C4-2B (cell line): ENCODE measurements around the gene IL1F10.

Experiments used
- CTCF ChIP-seq: fragments of 450-650 bp; conservative IDR thresholded peaks from 2 replicates; pipeline ENCODE4 v1.5.1; 2017; ENCODE audit warnings: mild to moderate bottlenecking
- ZFX ChIP-seq: fragments of 450-650 bp; IDR thresholded peaks from 2 replicates; pipeline ENCODE4 v1.6.1; 2017

- no peak for TF ChIP-seq CTCF
- no peak for TF ChIP-seq ZFX
These were observed 10.7 kb upstream of the IL1F10 start for GRCh38 chr2:113057117-113057516.
